ACHN (cell line): ENCODE data around the gene TSPAN33.
A peak's percentile ranks its signal among the peaks of the same experiment; 100 is the strongest.
"Not testable (repeated sequence)": the region's sequence is repeated elsewhere in the genome, so short reads cannot be mapped to it uniquely, and the experiment has no call there.

Experiments used
- DNase-seq: peaks from one replicate; pipeline ENCODE4 v3.0.0-alpha.2; 2015
- in situ Hi-C: cut with HindIII; loops from 2 replicates; pipeline ENCODE4 v1.10.0; 2017; ENCODE audit warnings: low sequenced_read_pairs, low pct_ligation_motif_present, low pct_unique_long_range_greater_than_20kb

Gene TSPAN33

DNA sequence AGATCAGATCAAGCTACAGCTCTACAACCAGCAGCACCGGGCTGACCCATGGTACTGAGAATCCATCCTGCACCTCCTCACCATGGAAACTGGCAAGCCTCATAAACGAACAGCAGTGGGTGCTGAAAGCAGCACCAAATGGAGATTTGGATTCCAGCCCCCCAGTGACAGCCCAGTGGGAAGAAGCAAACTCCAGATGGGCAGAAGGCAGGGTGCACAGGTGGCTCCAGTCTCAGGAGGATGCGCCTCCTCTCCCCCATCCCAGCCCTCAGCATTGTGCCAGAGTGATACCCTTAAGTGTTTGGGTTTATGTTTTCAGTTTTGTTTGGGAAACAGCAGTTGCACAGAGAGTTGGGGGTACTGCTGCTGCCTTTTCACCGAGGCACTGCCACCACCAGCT, 23.3 kb downstream of the TSPAN33 start:
- DNase-seq = no peak
- in situ Hi-C loops = no loop called here

DNA sequence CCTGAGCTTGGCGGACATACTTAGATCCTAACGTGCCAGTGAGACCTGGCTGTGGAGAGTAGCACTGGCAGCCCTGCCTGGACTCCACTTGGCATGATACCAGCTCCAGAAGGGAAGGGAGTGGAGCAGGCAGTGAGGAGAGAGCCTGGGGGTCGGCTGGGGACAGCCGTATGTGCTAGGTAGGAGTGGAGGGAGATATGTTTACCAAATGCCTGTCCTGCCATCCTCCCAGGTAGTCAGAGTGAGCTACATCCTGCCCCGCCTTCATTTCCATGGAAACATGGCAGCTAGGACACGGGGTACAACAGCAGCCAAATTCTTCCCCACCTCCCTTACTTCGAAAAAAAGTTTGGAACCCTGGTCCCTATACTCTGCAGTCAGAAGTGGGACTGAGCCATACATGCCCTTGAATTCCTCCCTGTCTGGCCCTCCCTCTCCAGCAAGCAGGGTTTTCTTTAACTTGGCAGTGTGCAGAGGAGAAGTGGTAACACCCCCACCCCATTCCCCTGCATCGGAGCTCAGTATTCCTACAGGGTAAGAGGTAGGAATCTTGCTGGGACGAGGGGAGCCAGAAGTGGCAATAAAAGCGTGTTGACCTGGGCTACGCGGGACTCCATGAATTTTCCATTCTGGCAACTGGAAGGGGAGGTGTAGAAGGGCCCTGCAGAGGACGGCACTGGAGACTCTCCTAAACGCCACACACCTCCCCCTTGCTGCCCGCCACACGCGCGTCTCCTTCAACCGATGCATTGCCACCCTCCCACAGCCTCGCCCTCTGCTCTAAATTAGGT, 23.9 kb downstream of the TSPAN33 start:
- in situ Hi-C loops = no loop called here
- DNase-seq = no peak

DNA sequence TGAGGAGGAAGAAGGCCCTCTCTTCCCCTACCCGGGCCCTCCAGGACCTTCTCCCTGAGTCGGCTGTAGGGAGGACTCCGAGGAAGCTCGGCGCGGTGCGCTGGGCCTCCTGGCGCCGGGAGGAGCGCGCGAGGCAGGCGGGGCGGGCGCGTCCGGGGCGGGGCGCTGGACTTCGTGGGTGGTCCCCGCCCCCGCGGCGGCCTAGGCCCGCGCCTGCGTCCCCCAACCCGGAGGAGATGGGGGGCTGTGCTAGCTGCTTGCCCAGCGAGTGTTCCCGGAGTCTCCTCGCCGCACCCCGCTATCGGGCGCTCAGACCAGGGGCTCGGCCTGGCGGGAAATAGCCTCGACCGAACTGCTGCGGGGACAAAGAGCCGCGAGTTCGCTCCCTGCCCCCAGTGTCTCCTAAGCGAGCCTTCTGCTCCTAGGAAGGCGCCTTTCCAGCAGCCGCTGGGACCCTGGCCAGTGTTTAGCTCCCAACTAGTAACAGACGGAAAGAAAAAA, 24.7 kb downstream of the TSPAN33 start:
- in situ Hi-C loops = no loop called here
- DNase-seq = no peak

DNA sequence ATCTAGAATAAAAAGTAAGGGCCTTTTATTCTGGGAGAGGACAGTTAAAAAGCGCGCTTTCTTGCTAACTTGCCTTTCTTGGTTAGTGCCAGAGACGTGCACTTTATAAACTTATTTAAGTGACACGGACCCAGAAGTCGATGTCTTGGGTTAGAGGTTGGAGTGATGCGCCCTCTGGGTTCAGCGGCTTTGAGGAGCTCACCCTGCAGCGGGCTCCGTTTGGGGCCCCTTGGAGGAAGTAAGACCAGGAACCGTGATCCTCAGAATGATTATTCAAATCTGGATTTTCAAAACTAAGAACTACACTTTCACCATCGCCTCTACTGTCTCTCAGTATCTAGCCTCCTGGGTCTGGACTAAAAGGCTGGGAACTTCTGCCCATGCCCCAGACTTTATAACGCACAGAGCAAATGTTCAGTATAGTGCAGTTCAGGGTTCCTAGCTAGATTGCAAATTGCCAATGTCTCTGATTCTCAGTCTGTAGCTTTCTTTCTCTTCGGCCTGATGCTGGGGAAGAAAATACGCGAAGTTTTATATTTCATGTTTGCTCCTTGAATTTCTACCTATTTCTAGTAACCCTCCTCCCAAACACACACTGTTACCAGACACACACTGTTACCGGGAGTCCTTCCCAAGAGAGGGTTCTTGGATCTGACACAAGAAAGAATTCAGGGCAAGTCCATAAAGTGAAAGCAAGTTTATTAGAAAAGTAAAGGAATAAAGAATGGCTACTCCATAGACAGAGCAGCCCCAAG, 25.4 kb downstream of the TSPAN33 start:
- DNase-seq = no peak
- in situ Hi-C loops = no loop called here

DNA sequence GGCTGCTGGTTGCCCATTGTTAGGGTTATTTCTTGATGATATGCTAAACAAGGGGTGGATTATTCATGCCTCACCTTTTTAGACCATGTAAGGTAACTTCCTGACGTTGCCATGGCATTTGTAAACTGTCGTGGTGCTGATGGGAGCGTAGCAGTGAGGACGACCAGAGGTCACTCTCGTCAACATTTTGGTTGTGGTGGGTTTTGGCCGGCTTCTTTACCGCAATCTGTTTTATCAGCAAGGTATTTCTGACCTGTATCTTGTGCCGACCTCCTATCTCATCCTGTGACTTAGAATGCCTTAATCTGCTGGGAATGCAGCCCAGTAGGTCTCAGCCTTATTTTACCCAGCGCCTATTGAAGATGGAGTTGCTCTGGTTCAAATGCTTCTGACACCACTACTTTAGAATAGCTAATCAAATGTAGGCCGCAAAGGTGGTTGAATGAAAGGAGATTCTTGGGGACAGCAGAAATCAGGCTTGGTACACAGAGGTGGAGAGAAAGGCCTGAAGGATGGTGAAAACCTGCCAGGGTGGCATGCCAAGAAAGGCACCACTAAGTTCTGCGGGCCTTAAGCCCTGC, 26.0 kb downstream of the TSPAN33 start:
- in situ Hi-C loops = no loop called here
- no peak for DNase-seq

DNA sequence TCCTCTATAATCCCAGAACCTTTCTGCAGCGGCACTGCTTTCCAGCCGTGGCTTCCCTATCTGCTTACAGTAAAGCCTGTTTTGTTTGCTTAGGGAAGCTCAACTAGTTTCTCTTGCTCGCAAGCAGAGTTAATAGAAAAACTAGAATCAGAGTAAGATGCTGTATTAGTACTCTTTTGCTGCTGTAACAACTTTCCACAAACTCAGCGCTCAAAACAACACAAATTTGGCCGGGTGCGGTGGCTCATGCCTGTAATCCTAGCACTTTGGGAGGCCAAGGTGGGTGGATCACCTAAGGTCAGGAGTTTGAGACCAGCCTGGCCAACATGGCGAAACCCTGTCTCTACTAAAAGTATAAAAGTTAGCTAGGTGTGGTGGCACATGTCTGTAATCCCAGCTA, 29.4 kb downstream of the TSPAN33 start:
- in situ Hi-C loops, DNase-seq: not testable (repeated sequence)

DNA sequence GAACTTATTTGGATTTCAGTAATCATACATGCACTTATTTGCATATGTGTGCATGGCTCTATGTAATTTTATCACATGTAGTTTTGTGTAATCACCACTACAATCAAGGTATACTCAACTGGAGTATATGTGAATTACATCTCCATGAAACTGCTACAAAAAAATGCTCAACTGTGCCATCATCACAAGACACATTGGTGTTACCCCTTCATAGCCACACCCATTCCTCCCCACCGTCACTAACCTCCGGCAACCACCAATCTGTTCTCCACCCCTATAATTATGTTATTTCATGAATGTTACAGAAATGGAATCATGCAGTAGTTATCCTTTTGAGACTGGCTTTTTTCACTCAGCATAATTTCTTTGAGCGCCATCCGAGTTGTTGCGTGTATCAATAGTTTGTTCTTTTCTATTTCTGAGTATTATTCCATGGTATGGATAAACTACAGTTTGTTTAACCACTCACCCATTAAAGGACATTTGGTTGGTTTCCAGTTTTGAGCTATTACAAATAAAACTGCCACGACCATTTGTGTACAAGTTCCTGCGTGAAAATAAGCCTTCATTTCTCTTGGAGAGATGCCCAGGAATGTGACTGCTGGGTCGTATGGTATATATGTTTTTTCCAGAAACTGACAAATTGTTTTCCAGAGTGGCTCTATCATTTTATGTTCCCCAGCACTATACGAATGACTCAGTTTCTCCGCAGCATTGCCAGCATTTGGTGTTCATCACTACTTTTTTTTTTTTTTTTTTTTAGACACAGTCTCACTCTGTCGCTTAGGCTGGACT, 32.6 kb downstream of the TSPAN33 start:
- in situ Hi-C loops = no loop called here
- no peak for DNase-seq

DNA sequence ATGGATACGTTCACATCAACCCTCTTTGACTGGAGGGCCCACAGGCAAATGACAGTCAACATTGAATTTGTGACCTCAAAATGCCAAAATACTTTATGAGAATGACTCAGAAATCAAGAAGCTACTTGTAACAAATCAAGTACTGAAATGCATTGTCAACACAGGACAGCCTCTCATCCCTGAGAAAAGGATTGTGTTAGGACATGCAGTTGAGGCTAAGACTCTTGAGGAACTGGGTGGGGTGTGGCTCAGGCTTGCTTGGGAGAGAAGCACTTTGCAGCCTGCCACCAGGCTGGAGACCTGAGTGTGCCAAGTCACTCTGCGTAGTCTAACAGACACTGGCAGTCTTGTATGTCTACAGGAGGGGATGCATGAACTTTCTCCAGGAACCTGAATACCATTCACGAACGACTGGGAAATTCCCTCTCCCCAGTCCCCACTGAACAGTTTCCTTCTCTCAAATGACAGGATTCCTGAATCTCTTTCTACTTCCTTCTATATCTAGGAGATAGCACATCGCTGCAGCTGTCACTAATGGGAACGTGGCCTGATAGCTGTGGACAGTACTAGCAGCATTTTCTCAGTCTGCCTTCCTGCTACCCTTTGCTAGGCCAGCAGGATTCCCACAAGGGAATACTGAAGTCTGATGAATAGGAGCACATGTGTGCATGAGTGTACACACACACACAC, 40.6 kb downstream of the TSPAN33 start:
- DNase-seq = no peak
- in situ Hi-C loops = no loop called here

DNA sequence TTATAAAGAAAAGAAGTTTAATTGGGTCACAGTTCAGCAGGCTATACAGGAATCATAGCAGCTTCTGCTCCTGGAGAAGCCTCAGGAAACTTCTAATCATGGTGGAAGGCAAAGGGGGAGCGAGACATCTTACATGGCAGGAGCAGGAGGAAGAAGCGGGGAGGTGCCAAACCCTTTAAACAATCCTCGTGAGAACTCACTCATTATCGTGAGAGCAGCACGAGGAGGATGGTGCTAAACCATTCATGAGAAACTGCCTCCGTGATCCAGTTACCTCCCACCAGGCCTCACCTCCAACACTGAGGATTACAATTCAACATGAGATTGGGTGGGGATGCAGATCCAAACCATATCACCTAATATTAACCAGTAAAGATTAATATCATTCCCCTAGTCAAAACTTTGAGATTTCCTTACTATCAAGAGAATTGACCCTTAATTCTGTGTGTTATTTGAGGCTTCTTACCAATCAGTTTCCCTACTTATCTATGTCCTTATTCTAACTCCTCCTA, 42.3 kb downstream of the TSPAN33 start:
- no peak for DNase-seq
- in situ Hi-C loops = no loop called here

DNA sequence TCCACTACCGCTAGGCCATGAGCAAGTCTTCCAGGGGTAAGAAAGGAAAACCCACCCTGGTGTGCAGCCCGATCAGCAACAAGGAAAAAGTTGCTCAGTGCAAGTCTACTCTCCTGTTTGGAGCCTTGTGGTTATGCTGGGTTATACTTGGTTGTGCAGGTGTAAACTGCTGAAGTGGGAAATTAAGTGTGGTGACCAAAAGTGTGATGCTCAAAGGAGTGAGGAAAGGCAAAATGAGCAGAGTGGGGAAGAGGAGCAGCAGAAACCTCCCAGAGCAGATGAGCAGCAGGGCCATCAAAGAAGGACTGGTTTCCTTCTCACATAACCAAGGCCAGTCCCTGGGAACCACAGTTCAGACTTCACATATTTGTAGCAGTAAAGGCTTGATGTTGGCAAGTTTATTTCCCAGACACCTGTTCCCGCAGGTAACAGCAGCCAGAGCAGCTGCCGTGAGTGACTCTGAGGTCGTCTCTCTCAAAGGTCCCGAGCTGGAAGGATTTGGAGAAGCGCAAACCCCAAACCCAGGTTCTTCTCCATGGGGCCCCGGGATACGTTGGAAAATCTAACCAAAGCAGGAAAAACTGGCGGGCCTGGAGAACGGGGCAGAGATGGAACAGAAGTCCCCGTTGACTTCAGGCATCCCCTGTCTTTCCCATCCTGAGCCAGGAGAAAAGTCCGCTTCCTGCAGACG, 43.3 kb downstream of the TSPAN33 start:
- peak; percentile 14 for DNase-seq
- in situ Hi-C loops = no loop called here

DNA sequence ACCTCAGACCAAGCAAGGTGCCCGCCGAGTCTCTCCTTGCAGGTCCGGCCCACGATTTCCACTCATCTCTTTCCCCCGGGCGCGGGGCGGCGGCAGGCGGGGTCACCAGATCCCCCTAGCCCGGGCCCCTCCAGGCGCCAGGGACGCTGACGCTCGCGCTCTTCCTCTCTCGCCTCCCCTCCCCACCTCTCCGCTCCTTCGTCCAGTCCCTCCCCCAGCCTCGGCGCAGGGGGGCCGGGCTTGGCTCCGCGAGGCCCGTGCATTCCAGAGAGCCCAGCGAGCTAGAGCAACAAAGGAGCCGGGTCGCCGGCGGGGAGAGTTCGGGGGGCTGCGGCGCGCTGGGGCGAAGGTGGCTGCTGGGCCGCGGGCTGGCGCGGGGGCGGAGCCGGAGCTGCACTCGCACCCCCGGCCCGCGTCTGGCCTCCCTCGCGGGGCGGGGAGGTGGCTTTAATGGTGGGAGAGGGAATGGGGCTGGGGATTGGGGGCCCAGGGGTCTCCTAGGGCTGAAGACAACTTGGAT, 43.9 kb downstream of the TSPAN33 start, which contains the start of gene SMO:
Gene SMO (plus strand): TSS at position 262 of the 520 bp plus-strand sequence. CDS start 519 bp downstream, outside the sequence.
- in situ Hi-C loops = no loop called here
- DNase-seq = peak; percentile 46

DNA sequence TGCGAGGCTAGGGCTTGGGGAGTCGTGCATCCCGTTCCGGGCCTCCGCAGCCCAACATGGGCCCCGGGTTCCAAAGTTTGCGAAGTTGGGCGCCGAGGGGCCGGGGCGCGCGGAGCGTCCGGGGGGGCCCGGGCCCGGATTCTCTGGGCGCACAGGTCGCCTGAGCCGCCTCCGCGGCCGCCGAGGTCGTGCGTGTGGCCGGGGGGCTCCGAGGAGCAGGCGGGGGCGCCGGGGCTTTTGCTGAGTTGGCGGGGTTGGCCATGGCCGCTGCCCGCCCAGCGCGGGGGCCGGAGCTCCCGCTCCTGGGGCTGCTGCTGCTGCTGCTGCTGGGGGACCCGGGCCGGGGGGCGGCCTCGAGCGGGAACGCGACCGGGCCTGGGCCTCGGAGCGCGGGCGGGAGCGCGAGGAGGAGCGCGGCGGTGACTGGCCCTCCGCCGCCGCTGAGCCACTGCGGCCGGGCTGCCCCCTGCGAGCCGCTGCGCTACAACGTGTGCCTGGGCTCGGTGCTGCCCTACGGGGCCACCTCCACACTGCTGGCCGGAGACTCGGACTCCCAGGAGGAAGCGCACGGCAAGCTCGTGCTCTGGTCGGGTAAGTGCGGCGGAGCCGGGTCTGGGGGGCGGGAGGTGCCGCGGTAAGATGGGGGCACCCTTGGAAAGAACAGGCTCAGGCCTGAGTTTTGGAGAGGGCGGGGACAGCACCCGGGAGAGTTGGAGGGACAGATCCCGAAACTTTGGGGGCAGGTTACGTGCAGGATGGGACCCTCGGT, 44.6 kb downstream of the TSPAN33 start:
- DNase-seq = peak; percentile 42
- in situ Hi-C loops = no loop called here

DNA sequence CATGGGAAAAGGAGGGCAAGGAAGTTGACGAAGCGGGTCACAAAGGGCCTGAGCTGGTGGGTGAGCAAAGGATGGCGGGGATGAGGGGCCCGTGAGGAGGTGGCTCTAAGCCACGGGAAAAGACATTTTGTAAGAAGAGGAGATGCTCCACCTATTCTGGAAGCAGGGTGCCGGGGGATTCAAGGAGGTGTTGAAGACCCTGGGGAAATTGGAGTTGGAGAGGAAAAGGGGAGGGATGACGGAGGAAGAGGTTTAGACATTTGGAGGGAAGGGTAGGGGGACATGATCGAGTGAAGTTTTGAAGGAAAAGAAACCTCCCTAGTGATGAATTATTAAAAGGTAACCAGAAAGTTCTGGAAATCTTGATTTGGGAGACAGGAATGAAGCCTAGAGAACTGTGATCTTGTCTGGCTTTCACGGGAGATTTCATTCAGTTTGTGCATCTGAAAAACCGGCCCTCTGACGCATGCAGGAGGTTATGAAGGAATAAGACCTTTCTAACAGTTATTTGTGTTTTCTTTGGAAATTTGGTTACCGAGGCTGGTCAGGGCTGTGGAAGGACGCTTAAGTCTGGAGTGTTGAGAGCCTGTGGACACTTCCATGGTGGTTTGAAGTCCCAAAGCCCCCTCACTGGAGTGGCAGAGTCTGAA, 45.3 kb downstream of the TSPAN33 start:
- in situ Hi-C loops = no loop called here

DNA sequence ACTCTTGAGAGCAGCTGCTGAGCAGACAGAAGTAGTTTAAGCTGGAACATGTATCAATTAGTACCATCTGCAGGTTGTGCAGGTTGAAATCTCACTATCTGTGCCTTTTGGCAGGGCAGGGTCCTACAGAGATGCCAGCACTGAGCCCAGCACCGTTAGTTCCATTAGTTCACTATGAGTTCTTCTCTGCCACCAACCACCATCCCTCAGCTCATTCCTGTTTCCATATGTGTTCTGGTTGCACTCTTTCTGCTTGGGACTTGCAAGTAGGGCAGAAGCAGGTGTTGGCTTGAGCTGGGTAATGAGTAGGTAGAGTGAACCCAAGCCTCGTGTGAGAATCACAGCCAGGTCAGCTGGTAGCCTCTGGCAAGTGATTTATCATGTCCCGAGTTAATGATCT, 46.8 kb downstream of the TSPAN33 start:
- in situ Hi-C loops = no loop called here
- DNase-seq = no peak

More for the DNA sequence above, 45.3 kb downstream of the TSPAN33 start:
- no peak for DNase-seq

DNA sequence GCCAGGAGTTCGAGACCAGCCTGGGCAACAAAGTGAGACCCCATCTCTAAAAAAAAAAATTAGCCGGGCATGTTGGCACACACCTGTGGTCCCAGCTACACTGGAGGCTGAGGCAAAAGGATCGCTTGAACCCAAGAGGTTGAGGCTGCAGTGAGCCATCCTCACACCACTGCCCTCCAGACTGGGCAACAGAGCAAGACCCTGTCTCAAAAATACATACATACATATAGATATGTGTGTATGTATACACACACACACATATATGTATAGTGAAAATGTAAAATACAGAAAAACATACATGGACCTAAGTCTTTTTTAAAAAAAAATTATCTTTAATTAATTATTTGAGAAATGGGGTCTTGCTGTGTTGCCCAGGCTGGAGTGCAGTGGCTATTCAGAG, 49.4 kb downstream of the TSPAN33 start:
- no peak for DNase-seq
- in situ Hi-C loops = no loop called here

DNA sequence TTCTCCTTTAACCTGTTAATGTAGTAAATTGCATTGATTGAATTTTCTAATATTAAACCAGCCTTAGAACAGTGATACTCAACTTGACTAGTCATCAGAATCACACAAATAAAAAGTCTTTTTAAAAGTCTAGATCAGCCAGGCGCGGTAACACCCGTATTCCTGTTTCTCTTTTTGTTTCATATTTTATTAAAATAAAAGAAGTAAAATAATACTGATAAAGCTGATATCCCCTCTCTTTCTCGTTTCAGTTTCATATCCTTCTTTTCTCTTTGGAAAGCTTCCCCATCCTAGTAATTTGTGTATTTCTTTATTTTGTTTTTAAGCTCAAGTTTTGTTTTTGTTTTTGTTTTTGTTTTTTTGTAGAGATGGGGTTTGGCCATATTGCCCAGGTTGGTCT, 53.3 kb downstream of the TSPAN33 start:
- no peak for DNase-seq
- in situ Hi-C loops = no loop called here
